GM21390 (cell line): ENCODE results near the gene TNFRSF14.

Source experiments
- ATAC-seq: cut with Tn5 transposase; IDR thresholded peaks from one replicate; pipeline ENCODE4 v1.9.1; 2021; ENCODE audit not compliant: unreplicated experiment

Gene TNFRSF14

DNA sequence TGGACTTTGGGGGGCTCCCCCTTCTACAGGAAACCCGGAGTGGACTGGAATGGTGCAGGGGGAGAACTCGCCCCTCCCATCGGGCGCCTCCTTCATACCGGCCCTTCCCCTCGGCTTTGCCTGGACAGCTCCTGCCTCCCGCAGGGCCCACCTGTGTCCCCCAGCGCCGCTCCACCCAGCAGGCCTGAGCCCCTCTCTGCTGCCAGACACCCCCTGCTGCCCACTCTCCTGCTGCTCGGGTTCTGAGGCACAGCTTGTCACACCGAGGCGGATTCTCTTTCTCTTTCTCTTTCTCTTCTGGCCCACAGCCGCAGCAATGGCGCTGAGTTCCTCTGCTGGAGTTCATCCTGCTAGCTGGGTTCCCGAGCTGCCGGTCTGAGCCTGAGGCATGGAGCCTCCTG lies at the start of gene TNFRSF14:
TSS of gene TNFRSF14 (plus strand) at position 95 of the 401 bp plus-strand sequence. CDS start at position 389, 294 bp downstream.
- peak; percentile 30 for ATAC-seq

DNA sequence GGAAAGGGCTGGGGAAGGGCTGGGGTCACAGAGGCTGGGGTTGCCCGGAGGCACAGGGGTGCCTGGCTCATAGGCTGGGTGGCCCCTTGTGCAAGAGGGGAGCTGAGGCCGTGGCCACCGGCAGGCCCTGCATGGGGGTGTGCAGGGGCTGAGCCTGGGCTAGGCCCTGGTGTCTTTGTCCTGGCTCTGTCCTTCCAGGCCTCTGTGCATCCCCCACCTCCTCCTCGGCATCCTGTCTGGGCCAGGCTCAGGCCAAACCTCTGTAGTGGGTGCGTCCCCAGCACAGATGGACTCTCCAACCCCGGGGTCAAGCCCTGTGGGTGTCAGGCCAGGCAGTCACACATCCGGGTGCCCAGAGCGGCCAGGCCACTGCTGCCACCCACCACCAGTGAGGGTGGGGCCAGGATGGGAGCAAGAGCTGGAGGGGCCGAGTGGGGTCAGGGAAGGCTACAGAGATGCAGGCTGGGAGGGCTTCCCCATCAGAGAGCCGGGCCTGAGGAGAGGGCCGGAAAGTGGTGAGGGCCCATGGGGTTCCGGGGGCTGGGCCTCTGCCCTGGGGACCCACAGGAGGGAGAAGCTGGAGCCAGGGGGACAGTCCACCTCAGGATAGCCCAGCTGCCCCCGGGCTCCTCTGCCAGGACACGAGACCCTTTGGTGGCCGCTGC lies 49.1 kb upstream of the TNFRSF14 start:
- no peak for ATAC-seq

DNA sequence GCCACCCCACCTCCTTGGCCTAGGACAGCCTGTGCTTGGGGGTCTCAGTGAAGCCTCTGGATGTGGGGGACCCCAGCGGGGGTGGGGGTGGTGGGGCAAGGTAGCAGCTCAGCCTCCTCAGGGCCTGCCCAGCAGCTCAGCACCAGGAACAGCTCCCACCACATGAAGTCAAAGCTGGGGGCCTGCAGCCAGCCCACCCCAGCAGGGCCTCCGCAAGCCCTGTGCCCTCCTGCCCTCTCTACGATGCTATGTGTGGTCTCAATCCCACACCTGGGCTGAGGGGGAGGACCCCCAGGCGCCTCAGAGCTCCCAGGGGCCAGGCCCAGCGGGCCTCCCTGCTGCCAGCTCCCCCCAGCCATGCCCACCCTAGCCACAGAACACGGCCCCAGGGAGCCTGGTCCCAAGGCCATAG lies 48.4 kb upstream of the TNFRSF14 start:
- no peak for ATAC-seq

DNA sequence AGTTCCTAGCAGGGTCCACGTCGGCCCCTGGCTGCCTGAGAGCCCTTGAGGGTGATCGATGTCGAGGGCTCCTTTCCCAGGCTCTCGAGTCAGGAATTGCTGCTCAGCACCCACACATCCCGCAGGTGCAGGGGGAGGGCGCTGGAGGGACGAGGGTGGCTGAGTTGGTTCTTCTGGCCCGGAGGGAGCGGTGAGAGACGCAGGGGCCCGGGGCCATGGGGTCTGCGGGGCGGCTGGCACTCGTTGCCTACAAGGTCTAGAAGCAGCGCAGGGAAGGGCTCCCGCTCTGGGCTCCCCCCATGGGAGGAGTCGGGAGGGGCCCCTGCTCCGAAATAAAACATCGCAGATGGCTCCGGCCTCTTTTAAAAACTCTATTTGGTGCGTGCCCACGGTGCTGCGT lies 48.0 kb upstream of the TNFRSF14 start:
- no peak for ATAC-seq

DNA sequence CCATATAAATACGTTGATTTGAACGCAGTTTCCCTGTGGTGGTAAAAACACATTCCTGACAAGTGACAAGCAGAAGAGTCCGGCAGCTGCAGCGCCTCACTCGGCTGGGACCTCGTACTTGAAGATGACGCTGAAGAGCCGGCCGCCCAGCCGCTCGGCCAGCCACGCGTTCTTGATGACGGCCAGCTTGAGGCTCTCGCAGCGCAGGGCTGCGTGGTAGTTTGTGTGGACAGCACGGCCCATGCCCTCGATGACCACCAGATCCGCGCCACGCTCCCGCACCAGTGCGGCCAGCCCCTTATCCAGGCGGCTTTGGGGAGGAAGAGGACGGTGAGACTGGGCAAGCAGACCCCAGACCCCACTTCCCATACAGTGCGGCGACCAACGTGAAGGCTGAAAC lies 47.4 kb upstream of the TNFRSF14 start:
- ATAC-seq: no peak

DNA sequence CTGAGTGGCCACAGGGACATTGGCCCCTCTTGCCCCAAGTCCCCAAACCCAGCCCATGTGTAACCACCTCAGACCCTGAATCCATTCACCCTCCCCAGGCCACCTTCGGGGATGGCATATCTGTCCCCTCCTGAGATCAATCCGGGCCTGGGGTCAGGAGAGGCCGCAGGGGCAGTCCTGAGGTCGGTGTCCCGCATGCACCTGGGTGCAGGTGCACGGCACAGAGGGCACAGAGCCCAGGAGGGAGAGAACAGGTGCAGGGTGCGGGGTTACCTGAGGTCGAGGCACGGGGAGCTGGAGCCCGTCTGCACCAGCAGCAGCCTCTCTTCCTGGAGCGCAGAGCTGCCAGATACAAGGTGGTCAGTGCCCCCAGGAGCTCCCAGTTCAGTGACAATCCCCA lies 46.6 kb upstream of the TNFRSF14 start:
- ATAC-seq: no peak

DNA sequence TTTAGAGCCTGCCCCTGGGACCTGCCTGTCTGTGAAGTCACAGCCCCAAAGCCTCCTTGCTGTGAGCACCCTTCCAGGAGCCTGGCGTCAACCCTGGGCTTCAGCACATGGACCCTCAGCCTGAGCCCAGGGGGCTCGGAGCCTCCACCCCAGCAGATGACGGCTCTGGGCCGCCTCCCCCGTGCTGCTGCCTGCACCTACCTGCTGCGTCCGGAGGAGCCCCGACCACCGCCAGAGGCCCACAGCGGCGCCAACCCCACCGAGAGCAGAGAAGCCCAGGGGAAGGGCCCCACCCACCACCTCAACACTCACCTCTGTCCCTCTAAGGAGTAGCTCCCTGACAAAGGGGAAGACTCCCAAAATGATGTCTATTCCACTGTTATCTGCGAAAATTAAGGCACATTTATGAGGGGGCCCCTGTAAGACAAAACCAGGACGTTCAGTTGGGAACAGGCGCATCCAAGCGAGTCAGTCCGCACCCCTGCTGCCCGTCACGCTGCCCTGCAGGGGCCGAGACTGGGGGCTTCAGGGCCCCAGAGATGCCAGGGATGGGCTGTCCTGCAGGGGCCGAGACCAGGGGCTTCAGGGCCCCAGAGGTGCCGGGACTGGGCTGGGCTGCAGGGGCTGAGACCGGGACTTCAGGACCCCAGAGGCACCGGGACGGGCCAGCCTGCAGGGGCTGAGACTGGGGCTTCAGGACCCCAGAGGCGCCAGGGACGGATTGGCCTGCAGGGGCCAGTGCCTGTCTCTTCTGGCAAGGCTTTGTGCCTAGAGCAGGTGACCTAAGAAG lies 45.6 kb upstream of the TNFRSF14 start:
- no peak for ATAC-seq

DNA sequence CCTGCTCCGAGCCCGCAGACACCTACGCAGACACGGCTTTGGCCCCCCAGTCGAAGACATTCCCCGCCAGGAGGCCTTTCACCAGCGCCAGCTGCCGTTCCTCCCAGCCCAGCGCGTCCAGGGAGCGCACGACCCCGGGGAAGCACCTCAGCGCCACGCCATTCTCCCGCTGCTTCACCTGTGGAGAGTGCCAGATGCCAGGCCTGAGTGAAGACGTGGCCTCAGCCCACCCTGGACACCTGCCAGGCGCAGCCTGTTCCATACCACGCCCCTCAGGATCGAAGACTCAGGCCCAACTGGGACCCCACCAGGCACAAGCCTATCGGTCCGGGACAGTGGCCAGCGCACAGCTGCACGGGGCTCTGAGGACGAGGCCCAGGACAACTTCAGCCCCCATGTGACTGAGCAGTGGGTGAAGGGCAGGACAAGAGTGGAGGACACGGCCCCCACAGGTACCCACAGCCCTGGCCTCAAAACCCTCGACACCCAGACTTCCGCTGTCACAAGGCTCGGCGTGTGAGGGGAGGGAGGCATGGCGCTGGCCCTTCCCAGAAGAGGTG lies 43.2 kb upstream of the TNFRSF14 start:
- no peak for ATAC-seq

DNA sequence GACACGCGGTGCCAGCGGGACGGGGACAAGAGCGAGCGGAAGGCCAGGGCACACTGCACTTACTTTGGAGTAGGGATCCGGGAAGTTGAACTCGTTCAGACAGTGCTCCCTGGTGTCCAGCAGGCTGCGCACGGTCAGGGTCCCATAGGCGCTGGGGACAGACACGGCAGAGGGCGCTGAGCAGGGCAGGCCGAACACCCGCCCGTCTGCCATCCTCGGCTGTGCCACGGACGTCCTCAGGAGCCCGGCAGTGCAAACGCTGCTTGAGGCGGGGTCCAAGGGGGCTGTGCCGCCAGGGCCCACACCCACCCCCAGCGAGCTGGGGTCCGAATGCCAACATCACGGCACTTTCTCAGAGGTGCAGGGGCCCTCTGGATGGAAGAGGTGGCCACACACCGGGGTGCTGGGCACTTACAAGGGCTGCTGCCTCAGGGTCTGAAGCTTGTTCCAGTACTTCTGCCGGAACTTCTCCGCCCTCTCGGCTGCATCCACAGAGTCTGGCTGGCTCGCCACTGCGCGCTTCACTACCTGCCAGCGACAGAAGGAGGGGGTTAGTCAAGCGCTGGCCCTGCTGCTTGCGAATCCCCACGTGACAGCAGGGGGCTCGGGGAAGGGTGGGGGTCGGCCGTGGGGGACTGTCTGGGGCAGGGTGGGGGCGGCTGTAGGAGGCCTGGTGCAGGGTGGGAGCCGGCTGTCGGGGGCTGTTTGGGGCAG lies 42.1 kb upstream of the TNFRSF14 start:
- ATAC-seq: no peak

DNA sequence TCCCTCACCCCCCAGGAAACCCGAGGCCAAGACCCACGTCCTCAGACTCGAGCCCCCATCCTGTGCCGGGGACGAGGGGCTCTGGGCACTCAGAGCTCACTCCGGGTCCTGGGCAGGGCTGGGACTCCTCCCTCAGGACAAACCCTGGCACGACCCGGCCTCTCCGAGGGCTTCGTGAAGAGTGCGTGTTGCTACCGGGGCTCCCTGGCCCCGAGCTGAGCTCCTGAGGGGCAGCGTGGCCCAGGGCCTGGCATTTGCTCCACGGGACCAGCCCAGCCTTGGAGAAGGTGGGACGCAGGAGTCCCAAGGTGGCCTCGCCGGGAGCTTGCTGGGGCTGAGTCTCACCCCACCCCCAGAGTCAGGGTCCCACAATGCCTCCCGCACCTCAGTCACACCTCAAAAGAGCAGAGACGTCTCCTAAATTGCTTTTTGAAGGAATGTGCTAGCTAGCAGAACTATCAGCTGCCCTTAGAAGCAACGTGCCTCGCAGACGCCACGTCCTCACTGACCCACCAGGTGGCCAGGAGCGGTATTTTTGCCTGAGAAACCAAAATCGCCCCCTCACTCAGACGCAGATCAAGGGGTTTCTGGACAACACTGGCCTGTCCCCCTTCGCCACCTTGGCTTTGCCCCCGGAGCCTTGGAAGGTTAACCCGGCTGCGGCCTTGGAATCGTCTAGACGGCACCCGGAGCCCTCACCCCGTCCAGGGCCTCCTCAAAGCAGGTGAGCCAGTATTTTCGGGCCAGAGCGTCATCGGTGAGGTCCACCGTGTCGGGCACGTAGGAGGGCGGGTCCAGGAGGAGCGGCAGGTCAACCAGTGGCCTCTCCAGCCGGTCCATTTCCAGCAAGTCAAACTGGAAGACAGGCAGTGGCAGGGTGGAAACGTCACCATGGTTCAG lies 41.1 kb upstream of the TNFRSF14 start:
- no peak for ATAC-seq

DNA sequence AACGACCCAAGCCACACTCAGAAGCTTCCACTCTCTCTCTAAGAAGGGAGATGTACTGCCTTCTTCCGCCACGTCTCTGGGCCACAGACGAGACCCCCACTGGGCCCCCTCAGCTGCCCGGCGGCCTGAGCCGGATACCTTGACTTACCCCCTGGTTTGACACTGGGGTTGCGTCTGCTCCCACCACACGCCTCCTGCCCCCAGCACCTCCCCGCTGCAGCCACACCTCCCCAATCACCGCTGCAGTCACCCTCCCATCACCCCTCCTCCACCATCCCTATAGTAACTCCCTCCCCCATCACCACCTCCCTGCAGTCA lies 40.4 kb upstream of the TNFRSF14 start:
- ATAC-seq: no peak

DNA sequence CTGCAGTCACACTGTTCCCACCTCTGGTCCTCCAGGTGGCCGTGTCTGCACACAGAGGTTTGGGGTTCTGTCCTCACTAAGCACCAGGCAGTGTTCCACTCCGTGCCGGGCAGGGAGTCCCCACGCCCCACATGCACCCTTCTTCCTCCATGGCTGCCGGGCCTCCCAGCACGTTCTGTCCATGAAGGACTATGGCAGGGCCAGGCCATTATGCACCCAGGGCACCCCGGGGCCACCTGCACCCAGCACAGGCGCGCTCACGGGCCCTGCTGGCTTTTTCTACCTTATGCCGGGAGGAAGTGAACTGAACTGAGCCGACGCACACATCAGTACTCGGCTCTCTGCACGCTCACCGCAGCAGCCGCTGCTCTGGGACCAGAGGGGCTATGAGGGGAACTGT lies 40.0 kb upstream of the TNFRSF14 start:
- ATAC-seq: no peak

DNA sequence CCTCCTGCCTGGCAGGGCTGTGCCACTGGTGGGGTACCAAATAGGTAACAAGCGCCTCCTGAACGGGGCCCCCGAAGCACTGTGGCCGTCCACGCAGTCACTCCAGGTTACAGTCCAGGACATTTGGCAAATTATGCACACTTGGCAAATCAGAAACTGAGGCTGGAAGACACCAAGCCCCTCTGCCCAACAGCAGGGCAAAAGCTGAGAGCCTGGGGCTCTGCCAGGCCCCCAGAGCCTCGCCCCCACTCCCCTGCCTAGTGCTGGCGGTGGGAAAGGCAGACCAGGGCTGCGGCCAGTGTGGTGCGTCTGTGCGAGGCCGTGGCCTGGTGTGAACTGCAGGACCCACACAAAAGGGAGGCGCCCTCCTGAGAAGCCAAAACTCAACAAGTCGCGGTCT lies 39.2 kb upstream of the TNFRSF14 start:
- no peak for ATAC-seq

DNA sequence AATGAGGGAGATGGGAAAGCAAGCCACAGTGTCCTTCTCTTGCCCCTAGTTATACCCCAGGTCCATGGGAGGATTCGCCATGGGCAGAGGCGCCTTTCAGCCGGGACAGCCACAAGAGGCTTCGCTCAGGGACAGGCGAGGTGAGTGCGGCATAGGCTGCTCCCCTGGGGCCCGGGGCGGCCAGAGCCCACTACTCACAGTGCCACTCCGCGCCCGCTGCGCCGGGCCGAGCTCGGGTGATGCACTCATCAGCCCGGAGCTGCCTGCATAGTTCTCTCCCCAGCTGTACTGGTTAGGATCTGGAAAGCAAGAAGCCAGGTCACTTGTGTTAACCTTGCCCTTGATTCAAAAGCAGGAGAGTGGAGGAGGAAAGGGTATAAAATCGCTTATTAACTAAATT lies 38.2 kb upstream of the TNFRSF14 start:
- ATAC-seq: no peak

DNA sequence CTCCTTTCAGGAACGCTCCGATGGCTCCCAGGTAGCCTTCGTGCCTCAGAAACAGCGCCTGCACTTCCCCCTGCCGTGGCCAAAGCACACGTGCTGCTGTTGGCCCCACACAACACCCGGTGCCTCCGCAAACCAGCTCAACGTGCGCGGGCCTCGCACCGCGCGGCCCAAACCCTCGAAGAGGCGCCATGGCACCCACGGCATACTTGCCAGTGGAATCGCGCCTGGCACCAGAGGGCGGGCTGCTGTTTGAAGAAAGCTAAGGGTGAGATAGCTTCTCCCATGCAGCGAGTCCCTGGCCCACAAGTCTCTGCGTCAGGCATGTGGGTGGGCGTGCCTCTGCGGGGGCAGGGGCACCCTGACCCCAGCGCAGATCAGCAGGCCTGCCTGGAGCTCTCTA lies 37.6 kb upstream of the TNFRSF14 start:
- no peak for ATAC-seq

DNA sequence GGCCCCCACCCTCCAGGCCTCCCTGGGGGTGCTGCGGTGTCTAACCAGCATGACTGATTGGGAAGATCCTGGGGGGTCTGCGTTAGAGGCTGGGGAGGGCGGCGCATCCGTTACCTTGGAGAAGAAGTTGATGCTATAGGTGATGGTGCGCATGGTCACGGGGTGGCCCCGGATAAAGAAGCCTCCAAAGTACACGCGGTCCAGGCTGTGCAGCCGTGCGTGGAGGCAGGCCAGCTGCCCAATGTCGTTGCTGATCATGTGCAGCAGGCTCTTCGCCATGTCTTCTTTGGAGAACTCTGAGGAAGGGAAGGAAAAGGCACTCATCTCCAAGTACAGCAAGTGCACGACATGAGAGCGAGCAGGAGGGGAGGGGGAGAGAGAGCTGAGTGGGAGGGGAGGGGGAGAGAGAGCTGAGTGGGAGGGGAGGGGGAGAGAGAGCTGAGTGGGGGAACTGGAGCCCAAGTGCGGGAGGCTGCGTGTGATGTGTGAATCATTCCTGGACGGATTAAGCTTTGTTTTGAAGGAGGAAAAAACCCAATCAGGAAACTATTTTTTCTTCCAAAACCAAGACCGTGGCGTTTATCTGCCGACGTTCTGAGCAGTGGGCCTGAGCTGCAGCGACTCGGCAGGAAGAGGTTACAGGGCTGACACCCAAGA lies 37.0 kb upstream of the TNFRSF14 start:
- ATAC-seq: no peak

DNA sequence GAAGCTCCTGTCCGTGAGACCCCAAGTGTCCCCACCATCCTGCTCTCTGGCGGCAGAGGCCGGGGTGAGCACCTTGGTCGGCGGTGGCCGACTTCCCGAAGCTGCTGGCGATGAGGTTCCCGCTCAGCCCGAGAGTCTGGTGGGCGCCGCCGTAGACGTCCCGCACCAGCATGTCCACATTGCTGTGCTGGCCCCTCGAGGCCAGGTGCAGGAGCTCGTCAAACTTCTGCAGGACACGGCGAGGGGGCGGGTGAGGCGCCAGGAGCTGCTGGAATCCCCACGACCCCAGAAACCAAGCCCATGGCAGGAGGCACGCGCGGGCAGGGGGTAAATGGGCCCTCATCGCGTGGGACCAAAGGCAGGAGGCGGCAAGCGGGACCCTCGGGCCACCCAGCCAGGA lies 36.4 kb upstream of the TNFRSF14 start:
- ATAC-seq: no peak

DNA sequence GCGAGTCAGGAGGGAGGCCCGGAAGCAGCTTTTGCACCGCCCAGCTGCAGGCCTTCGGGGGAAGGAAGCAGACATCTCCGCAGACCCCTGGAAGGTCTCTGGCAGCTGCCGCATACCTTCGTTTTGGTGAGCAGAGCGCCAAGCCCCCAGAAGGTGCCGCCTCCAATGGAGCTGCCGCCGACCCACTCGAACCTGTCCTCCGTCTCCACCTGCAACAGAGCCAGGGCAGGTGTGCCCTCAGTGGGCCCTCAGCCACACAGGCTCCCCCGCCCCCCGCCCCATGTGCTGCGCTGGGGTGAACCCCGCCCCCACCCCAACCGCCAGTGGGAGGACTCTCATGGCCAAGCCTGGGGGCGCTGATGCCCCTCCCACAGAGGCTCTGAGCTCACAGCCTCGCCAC lies 36.0 kb upstream of the TNFRSF14 start:
- no peak for ATAC-seq

DNA sequence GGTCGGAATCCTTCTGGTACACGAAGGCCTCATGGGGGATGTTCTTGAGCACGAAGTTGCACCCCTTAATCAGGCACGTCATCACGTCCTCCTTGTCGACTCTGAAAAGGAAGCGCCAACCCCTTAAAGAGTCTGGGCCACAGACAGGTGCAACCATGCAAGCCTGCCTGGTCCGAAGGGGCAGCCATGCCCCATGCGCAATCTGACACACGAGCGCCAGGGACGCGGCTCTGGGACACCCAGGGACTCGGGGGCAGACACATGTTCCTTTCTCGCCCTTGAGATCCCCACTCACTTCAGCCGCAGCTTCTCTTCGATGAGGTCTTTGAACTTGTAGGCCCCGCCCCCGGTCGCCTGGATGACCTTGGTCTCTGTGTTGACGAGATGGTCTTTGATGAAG lies 35.4 kb upstream of the TNFRSF14 start:
- no peak for ATAC-seq

DNA sequence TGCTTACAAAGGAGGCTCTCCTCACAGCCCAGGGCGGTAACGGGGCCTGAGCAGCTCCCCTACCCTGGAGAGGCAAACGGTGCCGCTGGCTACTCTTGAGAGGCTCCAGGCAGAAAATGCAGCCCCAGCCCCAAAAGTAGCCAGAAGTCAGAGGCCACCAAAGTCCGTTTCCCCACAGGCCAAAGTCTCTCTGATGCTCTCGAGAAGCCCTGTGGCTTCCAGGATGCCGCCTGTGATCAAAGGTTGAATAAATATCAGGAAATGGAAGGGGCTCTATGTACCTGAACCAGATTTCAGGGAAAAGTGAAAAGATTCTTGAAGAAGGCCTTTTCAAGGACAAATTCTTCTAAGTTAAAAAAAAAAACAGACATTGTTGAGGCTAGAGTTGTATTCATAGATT lies 33.9 kb upstream of the TNFRSF14 start:
- ATAC-seq: no peak
